Prostate gland (tissue), 2 donors: ENCODE measurements around the gene ZNF329.

Source experiments
- POLR2A ChIP-seq: fragments of 450-650 bp; IDR thresholded peaks from one replicate; pipeline ENCODE4 v1.6.1; 2016; ENCODE audit warnings: antibody characterized with exemption, mild to moderate bottlenecking
- POLR2AphosphoS5 ChIP-seq: sonication (generic); formaldehyde crosslinking; IDR thresholded peaks from one replicate; pipeline ENCODE4 v1.6.1; 2017; ENCODE audit warnings: antibody characterized with exemption
- TF ChIP-seq, protein P1 (sequence below), 4 experiments: fragments of 200-600 bp in 2 of 4; fragments of 450-650 bp in 2 of 4; sonication (generic) in 2 of 4; IDR thresholded peaks; 1 replicate in 3 of 4; 2 replicates in 1 of 4; pipeline ENCODE4 v1.5.1; 2016 to 2019; ENCODE audit warnings: antibody characterized with exemption in 4 of 4, mild to moderate bottlenecking in 2 of 4, moderate library complexity in 2 of 4

DNA sequence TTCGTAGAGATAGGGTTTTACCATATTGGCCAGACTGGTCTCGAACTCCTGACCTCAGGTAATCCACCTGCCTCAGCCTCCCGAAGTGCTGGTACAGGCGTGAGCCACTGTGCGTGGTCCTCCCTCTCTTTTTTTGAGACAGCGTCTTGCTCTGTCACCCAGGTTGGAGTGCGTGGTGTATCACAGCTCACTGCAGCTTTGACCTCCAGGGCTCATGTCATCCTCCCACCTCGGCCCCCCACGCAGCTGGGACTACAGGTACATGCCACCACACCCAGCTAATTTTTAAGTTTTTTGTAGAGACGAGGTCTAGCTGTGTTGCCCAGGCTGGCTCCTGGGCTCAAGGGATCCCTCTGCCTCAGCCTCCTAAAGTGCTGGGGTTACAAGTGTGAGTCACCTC is 70.8 kb downstream of the ZNF329 start:
- TF ChIP-seq POLR2A (no peak), POLR2AphosphoS5 (no peak)
- TF ChIP-seq, protein P1, sequence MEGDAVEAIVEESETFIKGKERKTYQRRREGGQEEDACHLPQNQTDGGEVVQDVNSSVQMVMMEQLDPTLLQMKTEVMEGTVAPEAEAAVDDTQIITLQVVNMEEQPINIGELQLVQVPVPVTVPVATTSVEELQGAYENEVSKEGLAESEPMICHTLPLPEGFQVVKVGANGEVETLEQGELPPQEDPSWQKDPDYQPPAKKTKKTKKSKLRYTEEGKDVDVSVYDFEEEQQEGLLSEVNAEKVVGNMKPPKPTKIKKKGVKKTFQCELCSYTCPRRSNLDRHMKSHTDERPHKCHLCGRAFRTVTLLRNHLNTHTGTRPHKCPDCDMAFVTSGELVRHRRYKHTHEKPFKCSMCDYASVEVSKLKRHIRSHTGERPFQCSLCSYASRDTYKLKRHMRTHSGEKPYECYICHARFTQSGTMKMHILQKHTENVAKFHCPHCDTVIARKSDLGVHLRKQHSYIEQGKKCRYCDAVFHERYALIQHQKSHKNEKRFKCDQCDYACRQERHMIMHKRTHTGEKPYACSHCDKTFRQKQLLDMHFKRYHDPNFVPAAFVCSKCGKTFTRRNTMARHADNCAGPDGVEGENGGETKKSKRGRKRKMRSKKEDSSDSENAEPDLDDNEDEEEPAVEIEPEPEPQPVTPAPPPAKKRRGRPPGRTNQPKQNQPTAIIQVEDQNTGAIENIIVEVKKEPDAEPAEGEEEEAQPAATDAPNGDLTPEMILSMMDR (IDR thresholded peaks at IDR 0.05): no peak
